Mesenteric fat pad (tissue), 1 donor: Measurements from ENCODE around the gene RNU6-1. TPM values are rescaled to one million over a fixed set of nuclear protein-coding genes. Genes with fewer than 3 reads are reported as not detected.

Experiments used
- DNase-seq: peaks from one replicate; pipeline ENCODE4 v3.0.0-alpha.2; 2020; ENCODE audit warnings: low spot score
- total RNA-seq: library from RNA; stranded (reverse); fragmentation: NEBNext Ultra II Directional; extraction: Animal tissue kit (Norgen Biotek cat#: 25700); gene quantifications from one replicate; pipeline ENCODE4 v1.2.1, GENCODE V29; 2021
- donor health status: DM: yes; HTN: yes; CAD: no.

RNU6-1 gene
- total RNA-seq, 1 donor from 2014 or later: not detected

DNA sequence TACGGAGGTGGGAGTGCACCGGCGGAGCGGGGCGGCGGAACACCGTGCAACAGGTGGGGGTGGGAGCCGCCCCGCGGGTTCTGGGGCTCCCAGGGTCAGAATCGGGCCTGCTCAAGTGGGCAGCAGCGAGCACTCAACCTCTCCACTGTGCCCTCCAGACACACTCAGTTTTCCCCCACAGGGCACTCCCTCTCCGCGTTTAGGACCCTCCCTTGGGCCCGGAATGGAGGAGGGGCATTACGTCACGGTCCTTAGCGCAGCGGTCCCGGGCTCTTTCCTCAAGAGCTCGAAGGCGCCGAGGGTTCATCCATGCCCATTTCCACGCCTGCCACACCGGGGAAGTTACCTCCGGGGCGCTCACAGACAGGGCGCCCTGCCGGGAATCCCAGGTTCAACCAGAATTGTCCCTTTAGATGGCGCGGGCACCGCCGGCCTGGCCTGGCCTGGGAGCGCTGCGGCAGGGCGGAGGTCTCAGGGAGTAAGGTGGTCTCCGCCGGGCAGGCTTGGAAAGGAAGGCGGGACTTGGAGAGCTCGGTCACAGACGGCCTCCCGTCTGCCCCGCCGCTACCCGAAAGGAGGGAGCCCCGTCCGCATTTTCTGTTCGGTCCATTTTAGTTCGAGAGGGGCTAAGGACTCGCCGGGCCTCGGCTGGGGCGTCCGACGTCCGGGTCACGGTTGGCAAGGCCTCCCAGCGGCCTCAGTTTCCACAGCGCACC, 5.1 kb downstream of the RNU6-1 start:
- DNase-seq: no peak

DNA sequence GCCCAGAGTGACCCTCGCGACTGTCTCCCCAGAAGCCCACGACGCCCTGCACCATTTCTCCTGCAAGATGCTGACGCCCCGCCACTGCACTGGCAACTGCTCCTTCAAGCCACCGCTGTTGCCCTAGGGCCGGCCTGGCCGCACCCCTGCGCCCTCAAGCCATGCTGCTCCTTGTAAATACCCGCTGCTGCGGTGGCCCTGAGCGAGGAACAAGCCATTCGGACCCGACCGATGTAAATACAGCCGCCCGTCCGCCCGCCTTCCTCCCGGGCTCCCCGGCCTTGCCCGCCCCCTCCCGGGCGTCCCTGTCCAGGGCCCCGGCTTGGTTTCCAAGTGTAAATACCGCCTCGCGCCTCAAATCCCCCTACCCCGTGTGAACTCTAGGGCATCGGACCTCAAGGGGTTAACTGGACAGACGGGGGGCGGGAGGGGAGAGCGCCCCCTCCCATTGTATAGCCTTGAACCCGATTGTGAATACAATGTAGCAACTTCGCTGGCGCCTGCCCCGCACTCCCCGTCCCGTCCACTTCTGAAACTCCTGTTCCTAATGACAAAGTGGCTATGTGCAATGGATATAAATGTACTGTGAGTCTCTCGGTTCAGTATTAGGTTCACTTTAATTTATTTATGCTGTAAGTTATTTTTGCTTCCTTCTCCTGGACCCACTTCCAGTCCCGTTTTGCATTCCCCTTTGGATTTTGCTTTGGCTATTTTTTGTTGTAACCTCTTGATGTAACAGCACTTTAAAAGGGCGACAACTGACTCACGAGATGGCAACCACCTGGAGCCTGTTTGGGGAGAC, 5.9 kb downstream of the RNU6-1 start:
- no peak for DNase-seq

DNA sequence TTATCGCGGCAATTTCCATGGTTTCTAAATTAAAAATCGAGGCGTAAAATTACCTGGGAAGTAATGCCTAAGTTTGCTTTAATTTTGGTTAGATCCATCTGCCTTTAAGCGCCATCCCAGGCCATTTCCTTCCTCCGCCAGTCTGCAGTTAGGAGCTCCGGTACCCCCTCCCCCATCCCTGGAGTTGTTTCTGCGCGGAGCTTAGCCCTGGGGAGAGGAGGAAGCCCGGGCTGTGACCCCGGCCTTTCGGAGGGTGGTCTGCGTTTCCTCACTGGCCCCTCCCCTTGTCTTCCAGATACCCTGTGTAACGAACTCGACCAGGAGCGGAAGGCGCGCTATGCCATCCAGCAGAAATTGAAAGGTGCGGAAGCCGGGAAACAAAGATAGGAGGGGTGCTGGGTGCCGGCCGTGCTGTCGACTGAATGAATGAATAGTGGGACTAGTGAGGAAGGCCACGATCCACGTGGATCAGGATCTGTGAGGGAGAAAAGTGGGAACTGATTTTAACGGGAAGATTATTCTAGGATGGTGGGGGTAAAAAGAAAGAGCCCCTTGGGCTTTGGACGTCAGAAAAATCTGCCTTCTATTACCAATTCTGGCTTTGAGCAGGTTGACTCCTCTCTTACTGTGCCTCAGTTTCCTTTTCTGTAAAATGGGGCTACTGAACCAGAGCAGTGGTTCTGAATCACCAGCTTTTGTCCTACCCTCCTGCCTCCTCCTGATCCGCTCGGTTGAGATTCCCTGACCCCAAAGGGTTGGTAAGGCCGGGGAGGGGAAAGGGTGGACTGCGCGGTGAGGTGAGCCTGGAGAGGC, 6.7 kb downstream of the RNU6-1 start:
- DNase-seq: no peak

DNA sequence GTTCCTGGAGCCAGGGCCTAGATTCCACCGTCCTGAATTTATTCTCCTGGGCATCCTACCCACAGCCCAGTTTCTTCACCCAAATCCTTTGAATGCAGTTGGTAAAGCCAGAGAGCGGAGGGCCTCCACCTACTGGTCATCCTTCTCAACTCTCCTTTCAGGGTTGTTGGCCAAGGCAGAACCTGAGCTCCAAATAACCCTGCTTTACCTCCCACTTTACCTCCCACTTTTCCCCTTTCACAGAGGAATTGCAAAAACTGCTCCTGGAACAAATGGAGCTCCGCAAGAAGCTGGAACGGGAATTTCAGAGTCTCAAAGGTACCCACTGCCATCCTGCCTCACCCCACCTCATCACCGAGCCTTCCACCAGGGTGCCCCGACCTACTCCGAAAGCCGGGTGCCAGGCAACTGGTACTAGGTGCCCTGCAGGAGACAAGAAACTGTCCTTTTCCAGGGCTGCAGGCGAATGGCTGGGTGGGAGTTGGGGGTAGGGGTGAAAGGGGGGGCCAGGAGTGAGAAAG, 7.8 kb downstream of the RNU6-1 start:
- DNase-seq: no peak

DNA sequence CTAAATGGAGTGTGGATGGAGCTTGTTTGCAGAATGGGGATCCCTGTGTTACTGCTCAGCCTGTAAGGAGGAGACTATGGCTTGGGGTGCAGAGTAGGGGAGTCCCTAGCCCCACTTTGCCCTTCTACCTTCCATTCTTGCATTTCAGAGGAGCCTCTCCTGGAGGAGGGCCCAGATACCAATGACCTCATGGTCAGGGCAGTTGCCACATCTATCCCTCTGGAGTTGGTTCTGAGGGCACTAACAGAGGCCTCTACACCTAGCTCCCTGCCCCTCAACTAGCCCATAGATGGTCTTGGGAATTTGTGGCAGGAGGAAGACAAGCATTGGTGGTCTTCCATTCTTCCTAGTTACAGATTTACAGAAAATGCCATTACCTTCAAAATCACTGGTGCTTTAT, 8.5 kb downstream of the RNU6-1 start:
- DNase-seq: no peak

DNA sequence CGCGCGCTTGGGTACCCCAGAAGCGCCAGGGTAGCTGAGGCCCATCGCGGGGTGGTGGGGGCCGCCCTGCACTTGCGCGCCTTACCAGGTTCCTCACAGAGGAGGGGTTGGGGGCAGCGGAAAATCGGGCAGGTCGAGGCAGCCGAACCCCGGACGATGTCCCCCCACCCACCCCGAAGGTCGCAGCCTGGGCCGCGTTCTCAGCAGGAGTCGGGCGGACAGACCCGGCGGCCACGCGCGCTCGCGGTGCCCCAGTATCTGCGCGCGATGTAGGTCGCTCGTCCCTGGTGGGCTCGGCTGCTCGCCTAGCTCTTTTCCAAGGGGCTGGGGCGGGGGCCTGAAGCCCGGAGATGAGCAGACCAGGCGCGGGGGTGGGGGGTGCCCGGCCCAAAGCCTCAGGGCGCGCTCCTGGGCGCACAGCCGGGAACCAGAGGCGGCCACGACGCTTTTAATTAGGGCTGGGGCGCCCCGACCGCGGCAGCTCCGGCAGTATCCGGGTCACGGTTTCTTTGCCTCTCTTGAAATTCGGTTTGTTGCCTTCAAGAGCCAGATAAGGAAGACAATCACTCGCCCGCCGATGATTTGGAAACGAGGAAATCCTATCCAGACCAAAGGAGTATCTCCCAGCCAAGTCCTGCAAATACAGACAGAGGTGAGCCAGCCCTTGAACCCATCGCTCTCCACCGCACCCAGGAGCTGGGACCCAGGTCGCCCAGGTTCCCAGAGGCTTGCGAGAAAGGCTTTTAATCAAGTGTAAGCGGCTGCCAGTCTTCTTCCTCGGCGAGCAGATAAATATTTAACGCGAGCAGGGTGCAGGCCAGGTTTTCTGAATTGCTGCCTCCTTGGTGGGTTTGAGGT, 10.0 kb downstream of the RNU6-1 start:
- DNase-seq: no peak

DNA sequence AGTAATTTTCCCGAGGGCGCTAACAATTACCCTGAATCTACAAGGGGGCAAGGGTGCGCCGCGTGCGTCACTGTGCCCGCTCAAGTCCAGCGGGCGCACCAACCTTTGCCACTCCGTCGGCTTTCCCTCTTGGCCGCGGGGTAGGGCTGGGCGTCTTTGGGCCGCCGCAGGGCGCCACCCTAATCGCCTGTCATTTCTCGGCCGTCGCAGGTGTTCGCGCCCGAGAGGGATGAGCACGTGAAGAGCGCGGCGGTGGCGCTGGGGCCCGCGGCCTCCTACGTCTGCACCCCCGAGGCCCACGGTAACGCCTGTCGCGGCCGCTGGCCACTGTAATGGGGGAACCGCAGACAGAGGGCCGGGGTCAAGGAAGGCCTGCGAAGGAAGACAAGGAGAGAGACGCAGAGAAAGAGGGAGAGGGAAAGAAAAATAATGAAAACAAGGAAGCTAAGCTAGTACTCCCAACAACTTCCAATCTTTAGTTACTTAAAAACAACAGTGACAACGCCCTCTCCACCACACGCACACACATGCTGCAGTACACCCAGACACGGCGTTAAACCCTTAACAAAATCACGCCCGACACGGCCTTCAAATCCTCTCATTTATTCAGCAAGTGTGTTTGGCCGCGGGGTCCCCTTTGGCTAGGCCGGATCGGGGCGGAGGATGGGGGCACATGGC, 10.7 kb downstream of the RNU6-1 start:
- no peak for DNase-seq

DNA sequence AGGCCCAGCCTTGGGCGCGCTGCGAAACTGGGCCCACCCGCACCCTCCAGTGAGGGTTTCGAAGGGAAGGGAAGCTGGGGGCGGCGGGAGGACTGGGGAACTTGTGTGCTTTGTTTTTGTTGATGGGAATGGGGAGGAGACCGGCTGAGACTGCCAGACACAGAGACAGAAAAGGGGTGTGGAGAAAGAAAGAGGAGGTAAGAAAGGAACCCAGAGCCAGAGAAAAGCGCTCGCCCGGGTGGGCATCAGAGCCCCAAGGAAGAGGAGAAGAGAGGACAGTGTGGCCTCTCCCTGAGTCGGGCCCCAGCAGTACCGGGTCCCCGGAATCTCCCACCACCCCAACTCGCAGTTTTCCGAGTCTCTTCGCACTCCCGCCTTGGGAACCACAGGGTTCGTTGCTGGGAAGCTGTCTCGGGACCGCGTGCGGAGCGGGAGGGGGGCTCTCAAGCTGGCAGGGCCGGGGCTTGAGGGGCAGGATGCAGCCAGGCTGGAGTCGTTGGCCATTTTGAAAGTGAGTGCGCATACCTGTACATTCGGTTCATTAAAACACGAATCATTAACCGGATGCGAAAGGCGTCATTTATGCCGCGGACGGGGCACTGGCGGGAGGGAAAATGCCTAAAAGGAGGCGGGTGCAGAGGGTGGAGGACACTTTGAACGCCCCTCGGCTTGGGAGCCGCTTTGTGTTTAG, 11.4 kb downstream of the RNU6-1 start:
- no peak for DNase-seq

DNA sequence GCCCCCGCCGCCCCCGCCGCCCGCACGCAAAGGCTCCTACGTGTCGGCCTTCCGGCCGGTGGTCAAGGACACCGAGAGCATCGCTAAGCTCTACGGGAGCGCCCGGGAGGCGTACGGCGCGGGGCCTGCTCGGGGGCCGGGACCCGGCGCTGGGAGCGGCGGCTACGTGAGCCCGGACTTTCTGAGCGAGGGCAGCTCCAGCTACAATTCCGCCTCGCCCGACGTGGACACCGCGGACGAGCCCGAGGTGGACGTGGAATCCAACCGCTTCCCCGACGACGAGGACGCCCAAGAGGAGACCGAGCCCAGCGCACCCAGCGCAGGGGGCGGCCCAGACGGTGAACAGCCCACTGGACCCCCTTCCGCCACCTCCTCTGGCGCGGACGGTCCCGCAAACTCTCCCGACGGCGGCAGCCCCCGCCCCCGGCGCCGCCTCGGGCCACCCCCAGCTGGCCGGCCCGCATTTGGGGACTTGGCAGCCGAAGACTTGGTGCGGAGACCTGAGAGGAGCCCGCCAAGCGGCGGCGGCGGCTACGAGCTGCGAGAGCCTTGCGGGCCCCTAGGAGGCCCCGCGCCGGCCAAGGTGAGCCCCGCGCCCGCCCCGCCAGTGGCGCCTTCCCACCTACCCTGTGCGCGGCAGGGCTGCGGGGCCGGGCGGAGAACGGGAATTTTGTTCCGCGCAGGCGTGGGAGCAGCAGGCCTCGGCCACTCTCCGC, 12.1 kb downstream of the RNU6-1 start:
- no peak for DNase-seq

DNA sequence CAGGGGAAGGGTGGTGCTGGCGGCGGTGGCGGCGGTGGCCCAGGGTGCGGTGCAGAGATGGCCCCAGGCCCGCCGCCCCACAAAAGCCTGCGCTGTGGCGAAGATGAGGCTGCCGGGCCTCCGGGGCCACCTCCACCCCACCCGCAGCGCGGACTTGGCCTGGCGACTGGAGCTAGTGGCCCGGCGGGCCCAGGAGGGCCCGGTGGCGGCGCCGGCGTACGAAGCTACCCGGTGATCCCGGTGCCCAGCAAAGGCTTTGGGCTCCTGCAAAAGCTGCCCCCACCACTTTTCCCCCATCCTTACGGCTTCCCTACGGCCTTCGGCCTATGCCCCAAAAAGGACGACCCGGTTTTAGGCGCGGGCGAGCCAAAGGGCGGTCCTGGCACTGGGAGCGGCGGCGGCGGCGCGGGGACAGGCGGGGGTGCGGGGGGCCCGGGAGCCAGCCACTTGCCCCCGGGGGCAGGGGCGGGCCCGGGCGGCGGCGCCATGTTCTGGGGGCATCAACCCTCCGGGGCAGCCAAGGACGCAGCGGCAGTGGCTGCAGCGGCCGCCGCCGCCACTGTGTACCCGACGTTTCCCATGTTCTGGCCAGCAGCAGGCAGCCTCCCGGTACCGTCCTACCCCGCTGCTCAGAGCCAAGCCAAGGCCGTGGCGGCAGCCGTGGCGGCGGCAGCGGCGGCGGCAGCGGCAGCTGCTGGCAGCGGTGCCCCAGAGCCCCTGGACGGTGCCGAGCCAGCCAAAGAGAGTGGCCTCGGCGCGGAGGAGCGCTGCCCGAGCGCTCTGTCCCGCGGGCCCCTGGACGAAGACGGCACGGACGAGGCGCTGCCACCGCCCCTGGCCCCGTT, 12.9 kb downstream of the RNU6-1 start:
- no peak for DNase-seq

DNA sequence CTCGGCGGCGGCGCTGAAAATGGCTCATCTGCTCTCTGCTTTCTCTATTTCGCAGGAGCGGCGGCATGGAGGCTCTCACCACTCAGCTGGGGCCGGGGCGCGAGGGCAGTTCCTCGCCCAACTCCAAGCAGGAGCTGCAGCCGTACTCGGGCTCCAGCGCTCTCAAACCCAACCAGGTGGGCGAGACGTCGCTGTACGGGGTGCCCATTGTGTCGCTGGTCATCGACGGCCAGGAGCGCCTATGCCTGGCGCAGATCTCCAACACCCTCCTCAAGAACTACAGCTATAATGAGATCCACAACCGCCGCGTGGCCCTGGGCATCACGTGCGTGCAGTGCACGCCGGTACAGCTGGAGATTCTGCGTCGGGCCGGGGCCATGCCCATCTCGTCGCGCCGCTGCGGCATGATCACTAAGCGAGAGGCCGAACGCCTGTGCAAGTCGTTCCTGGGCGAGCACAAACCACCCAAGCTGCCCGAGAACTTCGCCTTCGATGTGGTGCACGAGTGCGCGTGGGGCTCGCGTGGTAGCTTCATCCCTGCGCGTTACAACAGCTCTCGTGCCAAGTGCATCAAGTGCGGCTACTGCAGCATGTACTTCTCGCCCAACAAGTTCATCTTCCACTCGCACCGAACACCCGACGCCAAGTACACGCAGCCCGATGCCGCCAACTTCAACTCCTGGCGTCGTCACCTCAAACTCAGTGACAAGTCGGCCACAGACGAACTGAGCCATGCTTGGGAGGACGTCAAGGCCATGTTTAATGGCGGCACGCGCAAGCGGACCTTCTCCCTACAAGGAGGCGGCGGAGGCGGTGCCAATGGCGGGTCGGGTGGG, 13.7 kb downstream of the RNU6-1 start:
- DNase-seq: no peak

DNA sequence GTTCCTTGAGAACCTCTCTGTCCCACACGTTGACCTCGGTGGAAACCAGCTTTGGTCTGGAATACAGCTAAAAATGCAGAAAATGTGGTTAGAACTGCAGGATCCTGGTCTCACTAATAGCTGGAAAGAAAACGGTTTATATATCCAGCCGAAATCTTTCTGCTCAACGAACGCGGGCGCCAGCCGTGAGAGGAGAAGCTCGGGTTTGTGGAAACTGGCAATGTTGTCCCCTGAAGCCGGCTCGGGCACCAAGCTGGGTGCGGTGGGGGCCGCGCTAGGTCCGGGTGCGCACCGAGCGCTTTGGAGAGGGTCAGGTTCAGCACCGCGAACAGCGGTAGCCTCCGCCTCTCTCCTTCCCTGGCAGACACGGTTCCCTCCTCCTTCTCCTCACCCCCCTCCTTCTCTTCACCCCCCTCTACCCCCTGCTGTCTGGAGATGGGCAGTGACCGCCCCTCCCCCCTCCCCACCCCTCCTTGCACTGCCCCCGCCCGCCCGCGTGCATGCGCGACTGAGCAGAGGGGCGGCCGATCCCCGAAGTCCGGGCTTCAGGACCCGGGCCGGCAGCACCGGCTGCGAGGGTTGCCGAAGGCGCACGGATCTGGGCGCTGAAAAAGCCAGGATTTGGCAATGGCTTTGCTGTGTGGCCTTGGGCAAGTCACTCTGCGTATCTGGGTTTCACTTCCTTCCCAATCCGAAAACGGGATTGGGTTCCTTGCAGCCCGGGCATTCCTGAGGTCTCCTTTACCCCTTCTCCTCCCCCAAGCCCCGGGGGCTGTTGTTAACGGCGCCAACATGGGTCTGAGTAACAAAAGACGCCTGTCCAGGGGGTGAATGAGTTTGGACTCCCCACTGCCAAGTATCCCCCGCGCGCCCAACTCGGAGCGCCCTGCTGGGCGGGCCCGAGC, 14.6 kb downstream of the RNU6-1 start, which contains the start of gene SKOR1:
Gene SKOR1 (plus strand): TSS at position 534 of the 905 bp plus-strand sequence. CDS start 94 bp downstream, at position 628.
- DNase-seq: no peak

DNA sequence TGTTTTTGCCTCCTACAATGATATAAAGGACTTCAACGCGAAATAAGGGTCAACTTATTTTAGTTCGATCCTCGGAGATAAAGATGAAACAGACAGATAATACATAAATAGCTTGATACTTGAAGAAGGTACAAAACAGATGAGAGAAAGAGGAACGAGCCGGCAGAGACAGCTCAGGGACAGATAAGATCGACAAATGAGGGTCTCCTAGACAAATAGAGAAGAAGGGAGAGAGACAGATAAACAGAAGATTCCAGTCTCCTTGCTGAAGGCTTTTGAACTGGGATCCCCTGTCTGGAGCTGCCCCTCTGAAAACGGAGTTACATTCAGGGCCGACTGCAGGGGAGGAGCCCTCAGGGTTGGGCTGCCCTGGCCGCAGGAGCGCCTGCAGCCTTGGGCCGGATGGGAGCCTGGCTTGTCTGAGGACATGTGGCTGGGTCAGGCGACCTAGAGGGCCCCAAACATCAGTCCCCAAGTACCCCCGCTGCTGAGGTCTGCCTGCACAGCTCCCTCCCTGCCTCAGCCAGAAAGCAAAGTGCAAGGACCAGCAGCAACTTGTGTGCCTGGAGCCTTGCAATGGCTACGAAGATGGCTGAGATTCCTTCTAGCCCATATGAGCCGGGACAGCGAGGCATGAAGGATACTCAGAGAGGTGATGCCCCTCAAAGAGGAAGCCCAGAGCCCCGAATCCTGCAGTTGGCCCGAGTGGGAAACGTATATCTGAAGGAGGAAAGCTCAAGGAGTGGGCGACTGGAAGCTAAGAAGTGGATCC, 15.5 kb downstream of the RNU6-1 start:
- no peak for DNase-seq

DNA sequence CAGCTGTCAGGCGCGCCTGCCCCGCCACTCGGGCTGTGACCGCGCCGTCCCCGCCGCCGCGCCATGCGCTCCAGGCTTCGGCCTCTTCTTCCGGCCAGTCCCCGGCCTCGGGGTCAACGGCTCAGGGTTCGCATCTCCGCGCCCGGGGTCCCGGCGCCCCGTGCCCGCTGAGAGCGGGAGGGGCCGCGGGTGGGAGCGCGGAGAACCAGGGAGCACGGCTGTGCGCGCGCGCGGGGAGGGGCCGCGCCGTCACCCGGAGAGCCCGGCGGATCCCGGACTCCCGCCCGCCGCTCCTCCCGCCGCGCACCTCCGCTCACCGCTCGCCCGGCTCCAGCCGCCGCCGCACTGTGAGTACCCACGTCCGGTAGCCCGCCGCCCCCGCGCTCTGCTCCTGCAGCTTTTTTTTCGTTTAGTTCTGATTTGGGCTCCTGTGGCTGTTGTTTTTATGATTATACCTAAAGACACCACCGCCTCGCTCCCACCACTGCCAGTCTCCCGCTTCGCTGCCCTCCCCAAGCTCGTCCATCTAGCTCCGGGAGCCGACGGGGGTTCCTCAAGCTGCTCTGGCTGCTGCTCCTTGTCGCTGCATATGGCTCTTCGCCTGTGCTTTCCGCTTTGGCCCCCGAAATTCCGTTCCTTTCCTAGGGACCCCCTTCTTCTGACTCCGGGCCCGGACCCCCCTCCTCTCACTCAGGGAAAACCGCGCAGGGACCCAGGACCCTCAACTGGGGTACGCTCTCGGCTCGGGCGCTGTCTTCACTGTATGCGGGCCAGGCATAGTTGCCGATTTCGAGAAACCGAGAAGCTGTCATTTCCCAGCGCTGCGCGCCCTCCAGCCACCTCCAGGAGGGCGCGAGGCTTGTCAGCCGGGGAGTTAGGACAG, 16.3 kb downstream of the RNU6-1 start:
- no peak for DNase-seq
